GM12878 (cell line): ENCODE results near the gene HTR6. TPM values are rescaled to one million over a fixed set of nuclear protein-coding genes. Genes with fewer than 3 reads are reported as not detected.

Source experiments
- ATAC-seq: fragments of 200-7000 bp; cut with Tn5 transposase; 3 replicates; pipeline ENCODE4 v1.9.1; 2020; ENCODE audit warnings: mild to moderate bottlenecking, moderate library complexity
- BruUV-seq: library from RNA; stranded (reverse); fragments of 400-500 nt; replicated peaks from 2 replicates; lab custom pipeline; 2021; lab: Mats Ljungman, UMichigan
- CTCF ChIA-PET: fragments of 300-600 bp; sonication (Branson Sonifier 250); formaldehyde crosslinking; extraction: SDS; loops from one replicate; lab custom pipeline; 2021; ENCODE audit warnings: inconsistent platforms; lab: Yijun Ruan, JAX
- POLR2A ChIA-PET: fragments of 350-600 bp; formaldehyde crosslinking; extraction: SDS; loops from one replicate; lab custom pipeline; 2021; ENCODE audit warnings: inconsistent platforms; lab: Charles Lee
- RAD21 ChIA-PET: fragments of 300-600 bp; sonication (Branson Sonifier 250); formaldehyde crosslinking; loops from one replicate; lab custom pipeline; 2023; ENCODE audit warnings: antibody characterized with exemption; ENCODE audit not compliant: unreplicated experiment; lab: Charles Lee
- SMC1A ChIA-PET: fragments of 300-600 bp; sonication (Branson Sonifier 250); formaldehyde crosslinking; loops from one replicate; lab custom pipeline; 2023; ENCODE audit not compliant: unreplicated experiment, uncharacterized antibody; lab: Charles Lee
- DNase-seq: peaks from one replicate; pipeline ENCODE4 v3.0.0-alpha.2; 2011; ENCODE audit warnings: low read depth, low spot score
- FAIRE-seq: peaks from 3 replicates; lab custom pipeline; 2011; peaks lifted over from hg19 to GRCh38; lab: Jason Lieb, UNC
- H2AFZ ChIP-seq: 2 replicates; pipeline ENCODE4 v1.6.0; 2011; ENCODE audit warnings: low read depth, low read length, control low read depth; ENCODE audit not compliant: control insufficient read depth
- H3K27ac ChIP-seq: 2 replicates; pipeline ENCODE4 v1.5.1; 2011; ENCODE audit warnings: control low read depth; ENCODE audit not compliant: control insufficient read depth, insufficient read depth
- H3K27me3 ChIP-seq, 2 experiments: replicated peaks in 1 of 2; 2 replicates each; pipeline versions ENCODE4 v1.6.0 to v1.6.1; 2011; ENCODE audit warnings: low read length in 1 of 2; ENCODE audit not compliant: control insufficient read depth in 2 of 2, insufficient read depth in 2 of 2
- H3K36me3 ChIP-seq, 2 experiments: 2 replicates each; pipeline ENCODE4 v1.5.1; 2011; ENCODE audit warnings: low read length in 1 of 2; ENCODE audit not compliant: control insufficient read depth in 2 of 2, insufficient read depth in 2 of 2
- H3K4me1 ChIP-seq: 2 replicates; pipeline ENCODE4 v1.6.1; 2011; ENCODE audit warnings: mild to moderate bottlenecking, low read length, moderate library complexity, mixed read lengths; ENCODE audit not compliant: control insufficient read depth, insufficient read depth
- H3K4me2 ChIP-seq: 2 replicates; pipeline ENCODE4 v1.6.0; 2011; ENCODE audit warnings: control low read depth; ENCODE audit not compliant: control insufficient read depth, insufficient read depth
- H3K4me3 ChIP-seq: fragments of 200-600 bp; sonication (generic); 2 replicates; pipeline ENCODE4 v1.5.1; 2016
- H3K79me2 ChIP-seq: 2 replicates; pipeline ENCODE4 v1.6.0; 2011; ENCODE audit warnings: low read length; ENCODE audit not compliant: control insufficient read depth, insufficient read depth
- H3K9ac ChIP-seq: 2 replicates; pipeline ENCODE4 v1.8.0; 2011; ENCODE audit warnings: low read length, control low read depth, mixed read lengths; ENCODE audit not compliant: control insufficient read depth, insufficient read depth
- H3K9me3 ChIP-seq: replicated peaks from 3 replicates; pipeline ENCODE4 v1.5.1; 2011; ENCODE audit warnings: mild to moderate bottlenecking, low read length; ENCODE audit not compliant: control insufficient read depth, insufficient read depth
- H4K20me1 ChIP-seq: 2 replicates; pipeline ENCODE4 v1.6.0; 2011; ENCODE audit not compliant: control insufficient read depth, insufficient read depth
- ASH2L ChIP-seq: fragments of 300-600, 200-600 bp; sonication (generic); IDR thresholded peaks from 2 replicates; pipeline ENCODE4 v1.6.1; 2017; ENCODE audit warnings: low read depth, mild to moderate bottlenecking, borderline replicate concordance
- BMI1 ChIP-seq: fragments of 450-650 bp; IDR thresholded peaks from 2 replicates; pipeline ENCODE4 v1.6.1; 2016; ENCODE audit warnings: mild to moderate bottlenecking, moderate library complexity, borderline replicate concordance
- JUND ChIP-seq: IDR thresholded peaks from 2 replicates; pipeline ENCODE4 v1.6.1; 2012; ENCODE audit warnings: low read depth, mild to moderate bottlenecking, low read length, improper control_type of control experiment, moderate library complexity
- NFYA ChIP-seq: IDR thresholded peaks from 2 replicates; pipeline ENCODE4 v1.6.1; 2011; ENCODE audit warnings: low read depth, mild to moderate bottlenecking, low read length, improper control_type of control experiment, borderline replicate concordance
- NRF1 ChIP-seq: conservative IDR thresholded peaks from 2 replicates; pipeline ENCODE4 v1.6.1; 2011; ENCODE audit warnings: mild to moderate bottlenecking, low read depth, low read length, improper control_type of control experiment
- PAX8 ChIP-seq: fragments of 450-650 bp; IDR thresholded peaks from 2 replicates; pipeline ENCODE4 v1.6.1; 2017; ENCODE audit warnings: mild to moderate bottlenecking, moderate library complexity
- RAD21 ChIP-seq: IDR thresholded peaks from 2 replicates; pipeline ENCODE4 v1.6.1; 2011; ENCODE audit warnings: mild to moderate bottlenecking, low read depth, low read length, moderate library complexity; ENCODE audit not compliant: insufficient read depth
- RELA ChIP-seq: fragments of 450-650 bp; IDR thresholded peaks from 2 replicates; pipeline ENCODE4 v1.8.0; 2014; ENCODE audit warnings: borderline replicate concordance; ENCODE audit not compliant: partially characterized antibody
- SIN3A ChIP-seq: IDR thresholded peaks from 2 replicates; pipeline ENCODE4 v1.6.1; 2012; ENCODE audit warnings: low read depth, low read length, improper control_type of control experiment
- SKIL ChIP-seq: fragments of 450-650 bp; IDR thresholded peaks from 2 replicates; pipeline ENCODE4 v1.6.1; 2017; ENCODE audit warnings: mild to moderate bottlenecking, low read depth, inconsistent platforms; ENCODE audit not compliant: poor library complexity, severe bottlenecking
- SMARCA5 ChIP-seq: fragments of 450-650 bp; IDR thresholded peaks from 2 replicates; pipeline ENCODE4 v1.6.1; 2017; ENCODE audit warnings: mild to moderate bottlenecking
- TCF3 ChIP-seq: IDR thresholded peaks from 2 replicates; pipeline ENCODE4 v1.6.1; 2012; ENCODE audit warnings: low read depth, mild to moderate bottlenecking, low read length, borderline replicate concordance; ENCODE audit not compliant: insufficient read depth
- YY1 ChIP-seq: IDR thresholded peaks from 2 replicates; pipeline ENCODE4 v1.6.1; 2011; ENCODE audit warnings: low read depth, mild to moderate bottlenecking, low read length
- ZNF217 ChIP-seq: fragments of 450-650 bp; IDR thresholded peaks from 2 replicates; pipeline ENCODE4 v1.6.1; 2017; ENCODE audit warnings: antibody characterized with exemption, mild to moderate bottlenecking
- WGBS: methylation state at CpG from one replicate; pipeline ENCODE4 v1.1.6; 2016; ENCODE audit warnings: low lambda C conversion rate; ENCODE audit not compliant: insufficient replicate concordance, insufficient coverage; ENCODE audit errors: missing lambda C conversion rate; 5-methylcytosine and 5-hydroxymethylcytosine counted together
- in situ Hi-C: fragments of 300-500 bp; cut with MboI; formaldehyde crosslinking; loops from 9 replicates; pipeline ENCODE4 v1.14.3; 2018; ENCODE audit warnings: mixed read lengths
- intact Hi-C: fragments of 100-400 bp; cut with micrococcal nuclease; formaldehyde crosslinking; loops from one replicate; pipeline ENCODE4 v1.14.2; 2022; ENCODE audit not compliant: unreplicated experiment
- polyA plus RNA-seq, 11 experiments: library from polyadenylated mRNA; depleted of rRNA in 4 of 11; unstranded in 6 of 11; stranded (reverse) in 5 of 11; fragments of >200 nt; fragmentation: Nextera tagmentation in 4 of 11; fragmentation: Illumina TruSeq in 1 of 11; extraction: Ambion mirVana in 4 of 11; extraction: Trizol in 1 of 11; gene quantifications; 1 replicate in 1 of 11; 2 replicates in 10 of 11; pipeline versions ENCODE4 v1.2.1 to v1.2.3, GENCODE V29; 2011 to 2016; ENCODE audit warnings: inconsistent platforms in 2 of 11, missing spikeins in 2 of 11, low read depth in 1 of 11
- total RNA-seq, 4 experiments: library from RNA; depleted of rRNA in 3 of 4; stranded (reverse); fragments of >200 nt in 3 of 4; fragmentation: Illumina TruSeq in 1 of 4; extraction: Trizol in 1 of 4; gene quantifications; 2 replicates each; pipeline versions ENCODE4 v1.2.1 to v1.2.3, GENCODE V29; 2013 to 2021

The HTR6 gene
- total and polyA plus RNA-seq, 10 of the 15 experiments (the other 5 are each of a cell fraction or from before 2014, with no cell fraction given): 0.03 to 5.3 (median 1.7) TPM; not detected in 2

DNA sequence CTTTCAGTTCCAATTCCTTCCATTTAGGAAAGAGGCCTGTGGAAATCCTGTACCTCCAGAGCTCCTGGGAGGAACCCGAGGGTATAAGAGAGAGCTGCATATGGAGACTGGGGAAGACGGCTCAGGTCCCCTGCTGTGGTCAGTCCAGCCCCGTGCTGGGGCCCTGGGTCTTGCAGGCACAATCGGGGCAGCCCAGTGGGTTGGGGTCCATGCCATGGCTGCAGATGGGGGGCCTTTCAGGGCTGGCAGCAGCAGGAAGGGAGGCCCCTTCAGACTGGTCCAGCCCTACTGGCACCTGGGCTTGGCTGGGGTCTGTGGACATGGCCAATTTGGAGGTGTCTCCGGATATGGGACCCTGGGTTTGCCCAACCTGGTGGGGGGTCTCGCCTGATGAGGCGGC is 18.2 kb downstream of the HTR6 start:
- in situ Hi-C loops: no loop called here
- intact Hi-C loops: no loop called here
- ChIA-PET RAD21 (no interaction called here), POLR2A (no interaction called here), SMC1A (no interaction called here), CTCF (interaction anchor here (1.6 kb wide), 1 partner anchor 21 kb away, joined by 6 read pairs; no protein-coding TSS in a partner anchor)
- H3K4me1 ChIP-seq: no peaks in the 10 kb centered on the region
- H4K20me1 ChIP-seq: no peaks in the 10 kb centered on the region
- FAIRE-seq (no peak), DNase-seq (no peak), ATAC-seq (no peak)
- H3K9ac ChIP-seq: no peak overlapping the region
- H3K4me2 ChIP-seq: no peak overlapping the region
- no peaks in the 10 kb centered on the region for H3K27me3 ChIP-seq
- no peaks in the 10 kb centered on the region for H3K79me2 ChIP-seq
- no peaks in the 10 kb centered on the region; a peak in 1 of 4 replicates for H3K36me3 ChIP-seq
- no peak overlapping the region for H2AFZ ChIP-seq
- no peak for TF ChIP-seq PAX8
- no peak for TF ChIP-seq JUND
- TF ChIP-seq NFYA: no peak
- TF ChIP-seq SMARCA5: no peak
- TF ChIP-seq NRF1: no peak
- no peak for TF ChIP-seq RELA
- no peak for TF ChIP-seq BMI1
- 65% methylated on average over 7 of the region's 7 CpGs for WGBS
- no peak overlapping the region for H3K27ac ChIP-seq
- H3K9me3 ChIP-seq: peaks cover 3% of the 10 kb centered on the region; the same call in 1 of the 3 replicates
- no TSS peak for BruUV-seq
- H3K4me3 ChIP-seq: no peak overlapping the region

DNA sequence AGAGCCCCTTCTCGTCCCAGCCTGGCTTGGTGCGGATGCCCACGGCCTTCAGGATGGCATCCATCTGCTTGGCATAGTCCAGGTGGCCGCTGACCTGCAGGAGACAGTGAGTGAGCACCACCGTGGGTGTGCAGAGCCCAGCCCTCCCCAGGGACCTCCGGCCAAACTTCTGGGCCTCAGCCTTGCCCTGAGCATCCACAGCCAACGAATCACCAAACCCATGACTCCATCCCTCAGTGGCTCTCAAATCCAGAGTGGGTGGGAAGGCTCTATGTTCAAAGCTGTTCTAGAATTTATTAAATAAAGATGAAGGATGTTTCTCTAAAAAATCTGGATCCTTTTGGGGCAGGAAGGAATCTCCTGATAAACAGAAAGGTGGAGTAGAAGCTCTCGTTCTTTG is 18.7 kb downstream of the HTR6 start:
- BruUV-seq: no TSS peak
- no peak for TF ChIP-seq ASH2L
- no peak for TF ChIP-seq ZNF217
- no peak for TF ChIP-seq SKIL
- TF ChIP-seq SIN3A: no peak
- no peak for TF ChIP-seq YY1
- TF ChIP-seq RAD21: no peak
- no peak for TF ChIP-seq TCF3

More for the DNA sequence above, 18.7 kb downstream of the HTR6 start:
- ChIA-PET CTCF (interaction anchor here (1.6 kb wide), 1 partner anchor 21 kb away, joined by 6 read pairs; no protein-coding TSS in a partner anchor), POLR2A (no interaction called here), SMC1A (no interaction called here), RAD21 (interaction anchor here (0.6 kb wide), 1 partner anchor 29 kb away, joined by 3 read pairs; no protein-coding TSS in a partner anchor)
- peaks cover 3% of the 10 kb centered on the region; the same call in 1 of the 3 replicates for H3K9me3 ChIP-seq
- intact Hi-C loops (no loop called here), in situ Hi-C loops (no loop called here)
- no peak overlapping the region for H3K9ac ChIP-seq
- H3K27ac ChIP-seq: no peak overlapping the region
- H3K36me3 ChIP-seq: no peaks in the 10 kb centered on the region; a peak in 1 of 4 replicates
- H3K4me1 ChIP-seq: no peaks in the 10 kb centered on the region
- H3K4me3 ChIP-seq: no peak overlapping the region
- no peak overlapping the region for H3K4me2 ChIP-seq
- H4K20me1 ChIP-seq: no peaks in the 10 kb centered on the region
- no peak for ATAC-seq
- no peak for DNase-seq
- H3K27me3 ChIP-seq: no peaks in the 10 kb centered on the region
- H3K79me2 ChIP-seq: no peaks in the 10 kb centered on the region
- no peak overlapping the region for H2AFZ ChIP-seq
- no peak for FAIRE-seq
- WGBS: 84% methylated on average over 8 of the region's 8 CpGs
